ENCODE measurements around the gene GPC2.

DNA sequence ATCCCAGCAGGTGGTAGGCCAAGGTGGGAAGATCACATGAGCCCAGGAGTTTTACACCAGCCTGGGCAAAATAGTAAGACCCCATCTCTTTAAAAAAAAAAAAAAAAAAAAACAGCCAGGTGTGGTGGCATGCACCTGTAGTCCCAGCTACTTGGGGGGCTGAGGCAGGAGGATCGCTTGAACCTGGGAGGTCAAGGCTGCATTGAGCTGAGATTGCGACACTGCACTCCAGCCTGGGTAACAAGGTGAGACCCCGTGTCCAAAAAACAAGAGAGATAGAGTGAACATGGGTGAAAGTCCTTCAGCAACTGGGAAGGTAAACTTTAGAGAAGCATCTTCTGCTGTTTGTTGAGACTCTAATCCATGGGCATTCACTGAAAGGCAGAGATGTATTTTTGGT is 34.7 kb downstream of the GPC2 start:
- no peak for TF ChIP-seq CTCF (IDR thresholded peaks at IDR 0.05)
- TF ChIP-seq POLR2A (IDR thresholded peaks at IDR 0.05), result no peak
- no peak for TF ChIP-seq EP300 (IDR thresholded peaks at IDR 0.05)
- TF ChIP-seq POLR2AphosphoS5 (IDR thresholded peaks at IDR 0.05), result no peak
